Muscle layer of colon (tissue), 2 donors: Measurements from ENCODE around the gene LEMD2.

Source experiments
- H3K27ac ChIP-seq: one replicate; pipeline ENCODE4 v1.7.0; 2013; ENCODE audit warnings: low read depth, mild to moderate bottlenecking, low read length, moderate library complexity
- H3K27me3 ChIP-seq, 2 donors: one replicate each; pipeline ENCODE4 v1.7.0; 2013; ENCODE audit warnings: low read length in 2 of 2, mild to moderate bottlenecking in 2 of 2; ENCODE audit not compliant: insufficient read depth in 2 of 2, control insufficient read depth in 1 of 2
- H3K36me3 ChIP-seq: one replicate; pipeline ENCODE4 v1.7.0; 2013; ENCODE audit warnings: mild to moderate bottlenecking, low read length; ENCODE audit not compliant: insufficient read depth
- H3K4me1 ChIP-seq: one replicate; pipeline ENCODE4 v1.7.0; 2013; ENCODE audit warnings: mild to moderate bottlenecking, low read length; ENCODE audit not compliant: insufficient read depth
- H3K4me3 ChIP-seq, 2 donors: one replicate each; pipeline ENCODE4 v1.7.0; 2013; ENCODE audit warnings: low read length in 2 of 2, low read depth in 1 of 2, mild to moderate bottlenecking in 1 of 2, moderate library complexity in 1 of 2
- H3K9ac ChIP-seq: one replicate; pipeline ENCODE4 v1.7.0; 2013; ENCODE audit warnings: low read length
- H3K9me3 ChIP-seq: one replicate; pipeline ENCODE4 v1.7.0; 2013; ENCODE audit warnings: mild to moderate bottlenecking, low read length
- donor health status: abdominal sarcoma.
- donor health status: Adenocarcinoma of cecum.

The LEMD2 gene

GRCh38 chr6:33746651-33747100 lies 42.3 kb downstream of the LEMD2 start, which contains the start of gene IP6K3:
TSS of gene IP6K3 (minus strand) at chr6:33746905. CDS start at chr6:33735476, 11,429 bp downstream.
- H3K27ac ChIP-seq: peak within 1 kb of the TSS; percentile 36
- H3K27me3 ChIP-seq: no peaks in the 10 kb centered on the region
- peak within 1 kb of the TSS; percentile 55 for H3K9ac ChIP-seq
- H3K4me1 ChIP-seq: peaks cover 17% of the 10 kb centered on the region
- H3K4me3 ChIP-seq: peak within 1 kb of the TSS in 1 of 2 donors; percentile 0
- no peaks in the 10 kb centered on the region for H3K9me3 ChIP-seq
- no peaks in the 10 kb centered on the region for H3K36me3 ChIP-seq

- no peaks in the 10 kb centered on the region for H3K36me3 ChIP-seq
- H3K4me3 ChIP-seq: peak overlapping the region in 1 of 2 donors; percentile 0
- H3K4me1 ChIP-seq: peaks cover 17% of the 10 kb centered on the region
- peak overlapping the region; percentile 36 for H3K27ac ChIP-seq
- no peaks in the 10 kb centered on the region for H3K27me3 ChIP-seq
- H3K9me3 ChIP-seq: no peaks in the 10 kb centered on the region
- peak overlapping the region; percentile 55 for H3K9ac ChIP-seq
Observed at GRCh38 chr6:33746036-33746600, 42.8 kb downstream of the LEMD2 start.

- H3K9me3 ChIP-seq: no peaks in the 10 kb centered on the region
- H3K4me3 ChIP-seq: no peak overlapping the region
- no peaks in the 10 kb centered on the region for H3K27me3 ChIP-seq
- H3K4me1 ChIP-seq: peaks cover 17% of the 10 kb centered on the region
- H3K9ac ChIP-seq: no peak overlapping the region
- H3K36me3 ChIP-seq: no peaks in the 10 kb centered on the region
- peak overlapping the region; percentile 84 for H3K27ac ChIP-seq
Observed at GRCh38 chr6:33745548-33745947, 43.4 kb downstream of the LEMD2 start.

GRCh38 chr6:33744895-33745546 lies 43.9 kb downstream of the LEMD2 start:
- Histone ChIP-seq H3K4me3 (no peak overlapping the region), H3K27ac (peak overlapping the region; percentile 84), H3K36me3 (no peaks in the 10 kb centered on the region), H3K9me3 (no peaks in the 10 kb centered on the region), H3K4me1 (peaks cover 17% of the 10 kb centered on the region), H3K27me3 (no peaks in the 10 kb centered on the region), H3K9ac (no peak overlapping the region)

- Histone ChIP-seq H3K36me3 (no peaks in the 10 kb centered on the region), H3K4me1 (peaks cover 17% of the 10 kb centered on the region), H3K9ac (no peak overlapping the region), H3K4me3 (no peak overlapping the region), H3K27ac (peak overlapping the region; percentile 59), H3K27me3 (no peaks in the 10 kb centered on the region), H3K9me3 (no peaks in the 10 kb centered on the region)
Observed at GRCh38 chr6:33744001-33744848, 44.7 kb downstream of the LEMD2 start.

GRCh38 chr6:33742837-33743236 lies 46.1 kb downstream of the LEMD2 start:
- Histone ChIP-seq H3K27me3 (no peaks in the 10 kb centered on the region), H3K36me3 (no peaks in the 10 kb centered on the region), H3K9ac (no peak overlapping the region), H3K4me3 (no peak overlapping the region), H3K4me1 (peaks cover 17% of the 10 kb centered on the region), H3K9me3 (no peaks in the 10 kb centered on the region), H3K27ac (no peak overlapping the region)

- no peaks in the 10 kb centered on the region for H3K27me3 ChIP-seq
- no peak overlapping the region for H3K4me3 ChIP-seq
- no peak overlapping the region for H3K9ac ChIP-seq
- no peaks in the 10 kb centered on the region for H3K36me3 ChIP-seq
- no peak overlapping the region for H3K27ac ChIP-seq
- H3K4me1 ChIP-seq: peaks cover 17% of the 10 kb centered on the region
- no peaks in the 10 kb centered on the region for H3K9me3 ChIP-seq
Observed at GRCh38 chr6:33742092-33742491, 46.8 kb downstream of the LEMD2 start.

- H3K4me1 ChIP-seq: peaks cover 13% of the 10 kb centered on the region
- H3K36me3 ChIP-seq: no peaks in the 10 kb centered on the region
- H3K27me3 ChIP-seq: no peaks in the 10 kb centered on the region
- no peak overlapping the region for H3K27ac ChIP-seq
- no peaks in the 10 kb centered on the region for H3K9me3 ChIP-seq
- no peak overlapping the region for H3K9ac ChIP-seq
- H3K4me3 ChIP-seq: no peak overlapping the region
Observed at GRCh38 chr6:33740794-33741193, 48.1 kb downstream of the LEMD2 start.

GRCh38 chr6:33740204-33740608 lies 48.7 kb downstream of the LEMD2 start:
- Histone ChIP-seq H3K9me3 (no peaks in the 10 kb centered on the region), H3K36me3 (no peaks in the 10 kb centered on the region), H3K27me3 (no peaks in the 10 kb centered on the region), H3K4me1 (peaks cover 8% of the 10 kb centered on the region), H3K4me3 (no peak overlapping the region), H3K9ac (no peak overlapping the region), H3K27ac (no peak overlapping the region)

- Histone ChIP-seq H3K36me3 (no peaks in the 10 kb centered on the region), H3K27ac (no peak overlapping the region), H3K9me3 (no peaks in the 10 kb centered on the region), H3K27me3 (no peaks in the 10 kb centered on the region), H3K9ac (no peak overlapping the region), H3K4me3 (no peak overlapping the region), H3K4me1 (peaks cover 2% of the 10 kb centered on the region)
Observed at GRCh38 chr6:33739571-33739970, 49.4 kb downstream of the LEMD2 start.

- Histone ChIP-seq H3K4me1 (no peaks in the 10 kb centered on the region), H3K36me3 (no peaks in the 10 kb centered on the region), H3K27ac (no peak overlapping the region), H3K9me3 (no peaks in the 10 kb centered on the region), H3K9ac (no peak overlapping the region), H3K4me3 (no peak overlapping the region), H3K27me3 (no peaks in the 10 kb centered on the region)
Observed at GRCh38 chr6:33738879-33739278, 50.1 kb downstream of the LEMD2 start.
